ENCODE measurements around the gene HNRNPL. TPM values are rescaled to one million over a fixed set of nuclear protein-coding genes. Genes with fewer than 3 reads are reported as not detected.
A peak's percentile ranks its signal among the peaks of the same experiment; 100 is the strongest.
"Not testable (repeated sequence)": the region's sequence is repeated elsewhere in the genome, so short reads cannot be mapped to it uniquely, and the experiment has no call there.

Gene HNRNPL
- total and polyA plus RNA-seq, 4 experiments from 2014 or later = 15.2 to 351 (median 202) TPM

- CTCF ChIA-PET (ENCODE audit: partially characterized antibody) = no interaction called here
- no peak overlapping the region for H3K4me3 ChIP-seq (ENCODE audit: low read length in 2 of 2)
- no peak for DNase-seq
- Mint-ChIP-seq H3K36me3 (peaks cover 19 to 41% of the 10 kb centered on the region in 2 donors), H3K9me3 (no peaks in the 10 kb centered on the region), H3K27ac (no peak overlapping the region), H3K27me3 (no peaks in the 10 kb centered on the region), H3K4me1 (peaks cover 0 to 11% (median 1%) of the 10 kb centered on the region in 4 donors), H3K4me3 (no peak overlapping the region)
- H3K27me3 ChIP-seq (ENCODE audit: insufficient read depth, low read length) = no peaks in the 10 kb centered on the region
- no peaks in the 10 kb centered on the region for H3K9me3 ChIP-seq (ENCODE audit: control insufficient read depth in 1 of 2, low read length in 2 of 2)
- no peak overlapping the region for H3K27ac ChIP-seq (ENCODE audit: low read depth, low read length)
- POLR2A ChIA-PET (ENCODE audit: partially characterized antibody) = no interaction called here
- intact Hi-C loops (cut with micrococcal nuclease) = no loop called here
- peaks cover 33% of the 10 kb centered on the region for H3K36me3 ChIP-seq (ENCODE audit: insufficient read depth, low read length)
- H3K4me1 ChIP-seq (ENCODE audit: insufficient read depth, low read length) = no peaks in the 10 kb centered on the region
Observed at GRCh38 chr19:38816131-38816750, 33.5 kb downstream of the HNRNPL start.

DNA sequence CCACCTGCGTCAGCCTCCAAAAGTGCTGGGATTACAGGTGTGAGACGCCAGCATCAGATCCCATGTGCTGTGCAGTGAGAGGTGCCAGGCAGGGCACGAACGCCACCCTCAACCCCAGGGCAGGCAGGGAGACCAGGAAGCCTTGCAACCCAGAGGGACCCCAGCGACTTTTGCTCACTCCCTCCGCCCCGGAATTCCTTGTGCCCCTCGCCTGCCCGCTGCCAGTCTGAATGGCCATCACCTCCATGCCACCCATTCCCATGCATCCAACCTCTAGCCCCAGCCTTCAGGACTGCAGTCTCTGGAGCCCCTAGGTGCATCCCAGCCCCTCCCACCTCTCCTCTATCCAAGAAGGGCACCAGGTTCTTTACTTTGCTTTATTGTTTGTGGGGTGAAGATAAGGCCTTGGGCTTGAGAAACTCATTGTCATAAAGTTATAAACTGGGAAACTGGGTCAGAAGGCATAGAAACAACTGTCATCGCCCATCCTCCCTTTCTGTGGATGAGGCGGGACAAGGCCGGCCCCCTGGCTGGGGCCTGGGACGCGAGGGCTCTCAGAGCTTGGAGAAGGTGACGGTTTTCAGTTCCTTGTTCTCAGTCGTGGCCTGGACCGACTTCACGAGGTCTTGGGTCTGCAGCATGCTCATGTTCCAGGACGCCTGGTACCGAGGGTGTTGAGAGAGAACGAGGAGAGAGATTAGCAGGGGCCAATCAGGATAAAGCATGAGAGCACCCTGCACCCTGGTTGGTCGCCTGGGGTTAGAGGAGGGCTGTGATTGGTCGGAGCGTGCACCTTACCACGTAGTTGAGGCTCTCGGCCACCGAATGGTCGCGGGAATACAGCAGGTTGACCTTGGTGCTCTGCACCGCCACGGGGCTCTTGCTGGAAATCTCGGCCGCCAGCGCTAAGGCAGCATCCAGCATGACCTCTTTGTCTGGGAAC lies 34.5 kb downstream of the HNRNPL start:
- ChIA-PET CTCF (ENCODE audit: partially characterized antibody) (no interaction called here), POLR2A (ENCODE audit: partially characterized antibody) (no interaction called here)
- Mint-ChIP-seq H3K36me3 (peaks cover 16 to 33% of the 10 kb centered on the region in 2 donors), H3K9me3 (no peaks in the 10 kb centered on the region), H3K27ac (peak overlapping the region in 1 of 7 donors; percentile 5), H3K4me1 (peaks cover 0 to 5% (median under 1%) of the 10 kb centered on the region in 4 donors), H3K27me3 (no peaks in the 10 kb centered on the region), H3K4me3 (no peak overlapping the region)
- Histone ChIP-seq H3K9me3 (ENCODE audit: control insufficient read depth in 1 of 2, low read length in 2 of 2) (no peaks in the 10 kb centered on the region), H3K36me3 (ENCODE audit: insufficient read depth, low read length) (peaks cover 31% of the 10 kb centered on the region), H3K27me3 (ENCODE audit: insufficient read depth, low read length) (no peaks in the 10 kb centered on the region), H3K4me3 (ENCODE audit: low read length in 2 of 2) (no peak overlapping the region), H3K27ac (ENCODE audit: low read depth, low read length) (no peak overlapping the region), H3K4me1 (ENCODE audit: insufficient read depth, low read length) (no peaks in the 10 kb centered on the region)
- intact Hi-C loops (cut with micrococcal nuclease) = no loop called here
- DNase-seq = no peak

DNA sequence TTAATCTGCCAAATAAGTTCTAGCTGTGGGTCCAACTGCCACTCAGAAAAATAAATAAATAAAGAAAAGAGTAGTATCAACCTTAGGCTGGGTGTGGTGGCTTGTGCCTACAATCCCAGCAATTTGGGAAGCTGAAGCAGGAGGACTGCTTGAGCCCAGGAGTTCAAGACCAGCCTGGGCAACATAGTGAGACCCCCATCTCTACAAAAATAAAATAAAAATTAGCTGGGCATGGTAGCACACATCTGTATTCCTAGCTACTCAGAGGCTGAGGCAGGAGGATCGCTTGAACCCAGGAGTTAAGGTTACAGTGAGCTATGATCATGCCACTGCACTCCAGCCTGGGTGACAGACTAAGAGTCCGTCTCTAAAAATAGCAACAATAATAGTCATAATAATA lies 35.9 kb downstream of the HNRNPL start:
- peaks cover 26% of the 10 kb centered on the region for H3K36me3 ChIP-seq (ENCODE audit: insufficient read depth, low read length)
- H3K27ac Mint-ChIP-seq; intact Hi-C loops (cut with micrococcal nuclease); H3K27me3 ChIP-seq (ENCODE audit: insufficient read depth, low read length); H3K4me3 ChIP-seq (ENCODE audit: low read length in 2 of 2); H3K4me1 ChIP-seq (ENCODE audit: insufficient read depth, low read length); H3K27me3 Mint-ChIP-seq; H3K4me3 Mint-ChIP-seq; DNase-seq; H3K27ac ChIP-seq (ENCODE audit: low read depth, low read length); H3K9me3 ChIP-seq (ENCODE audit: control insufficient read depth in 1 of 2, low read length in 2 of 2); H3K9me3 Mint-ChIP-seq; H3K4me1 Mint-ChIP-seq: not testable (repeated sequence)
- peaks cover 16 to 28% of the 10 kb centered on the region in 2 donors for H3K36me3 Mint-ChIP-seq
- POLR2A ChIA-PET (ENCODE audit: partially characterized antibody) = interaction anchor here (0.9 kb wide), 1 partner anchor 33 kb away, joined by 3 read pairs; no protein-coding TSS in a partner anchor
- CTCF ChIA-PET (ENCODE audit: partially characterized antibody) = interaction anchor here (0.5 kb wide), 1 partner anchor 1270 kb away, joined by 3 read pairs; no protein-coding TSS in a partner anchor

DNA sequence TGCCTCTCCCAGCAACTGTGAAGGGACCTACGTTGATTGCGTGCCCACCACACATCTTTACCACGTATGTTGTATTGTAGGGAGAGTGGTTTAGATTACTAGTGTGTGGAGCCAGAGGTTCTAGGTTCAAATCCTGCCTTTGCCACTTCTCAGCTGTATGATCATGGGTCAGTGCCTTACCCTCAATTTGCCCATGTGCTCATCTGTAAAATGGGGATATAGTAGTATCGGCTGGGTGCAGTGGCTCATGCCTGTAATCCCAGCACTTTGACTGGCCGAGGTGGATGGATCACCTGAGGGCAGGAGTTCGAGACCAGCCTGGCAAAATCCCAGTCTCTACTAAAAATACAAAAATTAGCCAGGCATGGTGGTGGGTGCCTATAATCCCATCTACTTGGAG lies 36.5 kb downstream of the HNRNPL start:
- Mint-ChIP-seq H3K27me3 (no peaks in the 10 kb centered on the region), H3K4me3 (no peak overlapping the region), H3K4me1 (peaks cover 0 to 2% (median 0%) of the 10 kb centered on the region in 4 donors), H3K27ac (peak overlapping the region in 2 of 7 donors; percentile 42 to 60), H3K9me3 (no peaks in the 10 kb centered on the region), H3K36me3 (peaks cover 16 to 28% of the 10 kb centered on the region in 2 donors)
- CTCF ChIA-PET (ENCODE audit: partially characterized antibody) = interaction anchor here (0.5 kb wide), 1 partner anchor 1270 kb away, joined by 3 read pairs; no protein-coding TSS in a partner anchor
- Histone ChIP-seq H3K36me3 (ENCODE audit: insufficient read depth, low read length) (peaks cover 26% of the 10 kb centered on the region), H3K27ac (ENCODE audit: low read depth, low read length) (no peak overlapping the region), H3K9me3 (ENCODE audit: control insufficient read depth in 1 of 2, low read length in 2 of 2) (no peaks in the 10 kb centered on the region), H3K4me3 (ENCODE audit: low read length in 2 of 2) (no peak overlapping the region), H3K4me1 (ENCODE audit: insufficient read depth, low read length) (no peaks in the 10 kb centered on the region), H3K27me3 (ENCODE audit: insufficient read depth, low read length) (no peaks in the 10 kb centered on the region)
- DNase-seq = no peak
- POLR2A ChIA-PET (ENCODE audit: partially characterized antibody) = no interaction called here
- intact Hi-C loops (cut with micrococcal nuclease) = no loop called here

DNA sequence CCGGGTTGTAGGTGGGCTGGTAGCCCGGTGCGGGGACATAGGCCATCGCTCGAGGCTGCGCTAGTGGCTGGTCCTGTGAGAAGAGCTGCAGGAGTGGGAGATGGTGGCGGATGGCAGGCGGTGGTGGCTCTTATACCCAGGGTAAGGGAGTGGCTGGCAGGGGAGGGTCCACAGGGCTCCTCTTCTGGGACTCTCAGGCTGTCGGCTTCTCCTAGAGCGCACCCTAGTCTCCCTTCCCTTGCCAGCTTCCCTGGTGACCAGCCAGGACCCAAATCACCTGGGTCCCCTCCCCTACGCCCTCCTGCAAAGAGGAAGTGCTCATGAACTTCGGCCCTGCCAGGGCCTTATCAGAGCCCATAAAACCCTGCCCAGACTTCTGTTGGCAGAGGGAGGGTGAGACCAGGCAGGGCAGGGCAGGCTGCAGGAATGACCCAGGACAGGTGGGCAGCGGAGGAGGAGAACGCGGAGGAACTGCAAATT lies 36.9 kb downstream of the HNRNPL start, which contains the start of gene LGALS4:
LGALS4 (minus strand) TSS at position 105 of the 480 bp plus-strand sequence; CDS start at position 46, 59 bp downstream.
- Mint-ChIP-seq H3K27ac (peak within 1 kb of the TSS in 3 of 7 donors; percentile 41 to 60 (median 42)), H3K9me3 (no peaks in the 10 kb centered on the region), H3K4me1 (peaks cover 0 to 2% (median 0%) of the 10 kb centered on the region in 4 donors), H3K4me3 (no peak within 1 kb of the TSS), H3K36me3 (peaks cover 16 to 24% of the 10 kb centered on the region in 2 donors), H3K27me3 (no peaks in the 10 kb centered on the region)
- Histone ChIP-seq H3K9me3 (ENCODE audit: control insufficient read depth in 1 of 2, low read length in 2 of 2) (no peaks in the 10 kb centered on the region), H3K4me1 (ENCODE audit: insufficient read depth, low read length) (no peaks in the 10 kb centered on the region), H3K36me3 (ENCODE audit: insufficient read depth, low read length) (peaks cover 26% of the 10 kb centered on the region), H3K4me3 (ENCODE audit: low read length in 2 of 2) (no peak within 1 kb of the TSS), H3K27me3 (ENCODE audit: insufficient read depth, low read length) (no peaks in the 10 kb centered on the region), H3K27ac (ENCODE audit: low read depth, low read length) (no peak within 1 kb of the TSS)
- intact Hi-C loops (cut with micrococcal nuclease) = no loop called here
- CTCF ChIA-PET (ENCODE audit: partially characterized antibody) = no interaction called here
- DNase-seq = no peak
- POLR2A ChIA-PET (ENCODE audit: partially characterized antibody) = no interaction called here

- H3K36me3 Mint-ChIP-seq = peaks cover 13 to 19% of the 10 kb centered on the region in 2 donors
- no peaks in the 10 kb centered on the region for H3K27me3 Mint-ChIP-seq
- Histone ChIP-seq H3K4me3 (ENCODE audit: low read length in 2 of 2) (no peak overlapping the region), H3K4me1 (ENCODE audit: insufficient read depth, low read length) (no peaks in the 10 kb centered on the region), H3K9me3 (ENCODE audit: control insufficient read depth in 1 of 2, low read length in 2 of 2) (no peaks in the 10 kb centered on the region), H3K36me3 (ENCODE audit: insufficient read depth, low read length) (peaks cover 20% of the 10 kb centered on the region), H3K27ac (ENCODE audit: low read depth, low read length) (no peak overlapping the region), H3K27me3 (ENCODE audit: insufficient read depth, low read length) (no peaks in the 10 kb centered on the region)
- intact Hi-C loops (cut with micrococcal nuclease) = no loop called here
- H3K9me3 Mint-ChIP-seq = no peaks in the 10 kb centered on the region
- CTCF ChIA-PET (ENCODE audit: partially characterized antibody) = interaction anchor here (0.7 to 1.1 kb wide), 2 partner anchors 30 to 76 kb away, joined by 3 read pairs; no protein-coding TSS in a partner anchor
- peaks cover 0 to 2% (median under 1%) of the 10 kb centered on the region in 4 donors for H3K4me1 Mint-ChIP-seq
- POLR2A ChIA-PET (ENCODE audit: partially characterized antibody) = interaction anchor here (1.3 kb wide), 1 partner anchor 42 kb away, joined by 3 read pairs; no protein-coding TSS in a partner anchor
- H3K4me3 Mint-ChIP-seq = no peak overlapping the region
- no peak for DNase-seq
- peak overlapping the region in 2 of 7 donors; percentile 37 to 41 for H3K27ac Mint-ChIP-seq
Observed at GRCh38 chr19:38812009-38812840, 37.6 kb downstream of the HNRNPL start.

All from CD4-positive, alpha-beta memory T cell (primary cell).